Chondrocyte (in vitro differentiated cells): ENCODE results near the gene SH3PXD2A. TPM values are rescaled to one million over a fixed set of nuclear protein-coding genes. Genes with fewer than 3 reads are reported as not detected.

Source experiments
- DNase-seq: peaks from one replicate; pipeline ENCODE4 v3.0.0; 2021; ENCODE audit warnings: mixed read lengths, low spot score
- H3K27ac Mint-ChIP-seq: one replicate; pipeline ENCODE4 v1.8.0; 2021; ENCODE audit warnings: mild to moderate bottlenecking, moderate library complexity, mixed read lengths; ENCODE audit not compliant: unreplicated experiment
- H3K27me3 Mint-ChIP-seq: 2 replicates; pipeline ENCODE4 v1.8.0; 2021; ENCODE audit warnings: low read depth, mixed read lengths
- H3K36me3 Mint-ChIP-seq: 2 replicates; pipeline ENCODE4 v1.8.0; 2021; ENCODE audit warnings: low read depth, mixed read lengths
- H3K4me1 Mint-ChIP-seq: 2 replicates; pipeline ENCODE4 v1.8.0; 2021; ENCODE audit warnings: low read depth, mild to moderate bottlenecking, mixed read lengths
- H3K4me3 Mint-ChIP-seq: one replicate; pipeline ENCODE4 v1.8.0; 2021; ENCODE audit warnings: mild to moderate bottlenecking, moderate library complexity, mixed read lengths; ENCODE audit not compliant: unreplicated experiment
- H3K9me3 Mint-ChIP-seq: 2 replicates; pipeline ENCODE4 v1.8.0; 2021; ENCODE audit warnings: low read depth, mixed read lengths
- total RNA-seq: library from RNA; stranded (reverse); gene quantifications from 3 replicates; pipeline ENCODE4 v1.2.1, GENCODE V29; 2021
- TF ChIP-seq, protein P1 (sequence below): fragments of 200-600 bp; sonication (generic); IDR thresholded peaks from 2 replicates; pipeline ENCODE4 v1.5.0; 2021; ENCODE audit warnings: antibody characterized with exemption, mild to moderate bottlenecking, moderate library complexity

The SH3PXD2A gene
- total RNA-seq, 1 donor from 2014 or later: 46.0 TPM

DNA sequence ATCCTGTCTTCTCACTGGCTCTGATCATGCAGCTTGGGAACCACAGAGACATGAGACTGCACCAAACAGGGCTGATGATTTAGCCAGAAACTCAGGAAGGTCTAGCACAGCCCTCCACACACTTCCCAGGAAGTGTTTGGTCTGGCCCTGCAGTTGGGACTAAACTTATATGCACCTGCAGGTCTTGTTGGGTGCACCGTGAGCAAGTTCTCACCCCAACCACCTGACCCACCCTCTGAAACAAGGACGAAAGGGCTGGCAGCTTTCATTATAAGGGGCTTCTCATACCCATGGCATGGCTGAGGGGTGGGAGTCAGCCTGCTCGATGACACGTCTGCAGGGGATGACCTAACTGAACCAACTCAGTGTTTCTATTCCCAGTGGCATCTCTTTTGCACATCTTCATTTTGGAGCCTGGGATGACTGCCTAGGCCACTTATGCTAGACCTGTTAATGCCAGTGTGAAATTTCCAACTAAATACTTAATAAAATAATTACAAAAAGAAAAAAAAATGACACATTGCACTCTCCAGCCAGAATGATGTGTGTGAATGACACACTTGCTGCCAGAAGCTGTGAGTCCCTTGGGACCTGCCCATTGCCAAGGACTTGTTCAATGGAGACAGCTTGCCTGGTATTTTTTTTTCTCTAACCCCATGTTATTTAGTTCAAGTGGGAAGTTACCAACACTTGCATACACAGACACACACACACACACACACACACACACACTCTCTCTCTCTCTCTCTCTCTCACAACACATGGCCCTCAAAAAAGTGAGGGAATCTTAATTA lies 259.2 kb downstream of the SH3PXD2A start:
- Mint-ChIP-seq H3K4me3 (no peak overlapping the region), H3K4me1 (peaks cover 9% of the 10 kb centered on the region), H3K9me3 (no peaks in the 10 kb centered on the region), H3K27me3 (peaks cover 1% of the 10 kb centered on the region), H3K36me3 (peaks cover 2% of the 10 kb centered on the region), H3K27ac (no peak overlapping the region)
- TF ChIP-seq, protein P1, sequence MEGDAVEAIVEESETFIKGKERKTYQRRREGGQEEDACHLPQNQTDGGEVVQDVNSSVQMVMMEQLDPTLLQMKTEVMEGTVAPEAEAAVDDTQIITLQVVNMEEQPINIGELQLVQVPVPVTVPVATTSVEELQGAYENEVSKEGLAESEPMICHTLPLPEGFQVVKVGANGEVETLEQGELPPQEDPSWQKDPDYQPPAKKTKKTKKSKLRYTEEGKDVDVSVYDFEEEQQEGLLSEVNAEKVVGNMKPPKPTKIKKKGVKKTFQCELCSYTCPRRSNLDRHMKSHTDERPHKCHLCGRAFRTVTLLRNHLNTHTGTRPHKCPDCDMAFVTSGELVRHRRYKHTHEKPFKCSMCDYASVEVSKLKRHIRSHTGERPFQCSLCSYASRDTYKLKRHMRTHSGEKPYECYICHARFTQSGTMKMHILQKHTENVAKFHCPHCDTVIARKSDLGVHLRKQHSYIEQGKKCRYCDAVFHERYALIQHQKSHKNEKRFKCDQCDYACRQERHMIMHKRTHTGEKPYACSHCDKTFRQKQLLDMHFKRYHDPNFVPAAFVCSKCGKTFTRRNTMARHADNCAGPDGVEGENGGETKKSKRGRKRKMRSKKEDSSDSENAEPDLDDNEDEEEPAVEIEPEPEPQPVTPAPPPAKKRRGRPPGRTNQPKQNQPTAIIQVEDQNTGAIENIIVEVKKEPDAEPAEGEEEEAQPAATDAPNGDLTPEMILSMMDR: no peak
- no peak for DNase-seq

DNA sequence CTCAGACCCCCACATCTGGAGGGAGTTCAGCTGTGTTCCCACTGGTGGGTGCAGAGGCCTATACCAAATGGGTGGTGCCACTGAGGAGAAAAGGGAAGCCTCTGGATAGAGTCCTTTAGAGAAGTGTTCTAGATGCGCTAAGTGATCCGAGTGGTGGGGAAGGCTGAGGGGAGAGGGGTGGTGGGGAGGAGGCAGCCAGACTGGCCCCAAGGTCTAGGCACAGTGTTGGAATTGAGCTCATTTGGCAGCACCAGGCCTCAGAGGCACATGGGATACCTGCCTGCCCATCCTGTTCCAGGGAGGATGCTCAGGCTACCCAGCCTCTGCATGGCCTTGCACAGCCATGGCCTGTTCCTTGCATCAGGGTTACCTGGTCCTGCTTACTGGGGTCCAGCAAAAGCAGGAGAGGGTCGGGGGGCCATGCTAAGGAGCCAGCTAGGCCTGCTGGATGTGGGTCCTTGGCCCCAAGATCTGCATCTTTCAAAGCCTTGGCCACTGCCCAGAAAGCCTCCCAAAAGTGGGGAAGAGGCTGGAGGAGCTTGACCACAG lies 262.3 kb downstream of the SH3PXD2A start:
- H3K4me1 Mint-ChIP-seq: no peaks in the 10 kb centered on the region
- no peak for DNase-seq
- no peak overlapping the region for H3K27ac Mint-ChIP-seq

DNA sequence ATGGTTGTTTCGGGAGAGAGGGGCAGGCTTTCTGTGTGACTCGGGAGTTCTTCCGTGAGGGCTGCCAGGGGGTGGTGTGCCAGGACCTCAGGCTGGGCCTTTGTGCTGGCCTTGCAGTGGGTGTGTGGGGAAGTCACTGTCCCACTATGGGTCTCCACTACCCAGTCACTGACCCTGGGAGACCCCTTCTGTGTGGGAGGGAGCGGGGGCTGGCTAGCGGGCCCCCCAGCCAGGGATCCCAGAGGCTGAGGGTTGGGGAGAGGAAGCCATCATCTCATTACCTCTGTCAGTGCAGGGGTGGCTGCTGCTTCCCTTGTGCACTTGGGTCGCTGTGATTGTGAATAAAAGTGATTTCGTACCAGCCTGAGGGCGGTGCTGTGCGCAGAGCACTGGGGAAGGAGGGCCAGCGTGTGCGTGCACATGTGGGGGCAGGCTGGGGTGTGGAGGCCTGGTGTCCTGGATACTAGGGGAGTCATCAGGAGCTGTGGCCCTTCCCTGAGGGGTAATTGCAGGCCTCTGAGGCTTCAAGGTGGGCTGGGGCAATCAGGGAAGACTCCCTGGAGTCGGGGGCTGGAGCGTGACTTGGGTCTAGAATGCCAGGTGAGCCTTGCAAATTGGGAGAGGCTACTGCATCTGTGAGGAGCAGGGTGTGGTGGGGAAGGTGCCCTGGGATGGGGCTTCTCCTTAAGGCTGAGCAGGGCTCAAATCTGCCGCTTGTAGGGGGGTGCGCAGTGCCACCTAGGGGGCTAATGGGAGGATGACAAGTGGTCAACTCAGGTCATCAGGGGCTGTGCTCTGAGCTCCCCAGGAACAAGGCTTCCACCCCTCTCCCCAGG lies 263.0 kb downstream of the SH3PXD2A start:
- H3K27ac Mint-ChIP-seq: no peak overlapping the region

More for the DNA sequence above, 262.3 kb downstream of the SH3PXD2A start:
- no peaks in the 10 kb centered on the region for H3K9me3 Mint-ChIP-seq
- TF ChIP-seq, protein P1: peak; percentile 53
- H3K4me3 Mint-ChIP-seq: no peak overlapping the region
- H3K27me3 Mint-ChIP-seq: peaks cover 1% of the 10 kb centered on the region
- H3K36me3 Mint-ChIP-seq: peaks cover 5% of the 10 kb centered on the region

DNA sequence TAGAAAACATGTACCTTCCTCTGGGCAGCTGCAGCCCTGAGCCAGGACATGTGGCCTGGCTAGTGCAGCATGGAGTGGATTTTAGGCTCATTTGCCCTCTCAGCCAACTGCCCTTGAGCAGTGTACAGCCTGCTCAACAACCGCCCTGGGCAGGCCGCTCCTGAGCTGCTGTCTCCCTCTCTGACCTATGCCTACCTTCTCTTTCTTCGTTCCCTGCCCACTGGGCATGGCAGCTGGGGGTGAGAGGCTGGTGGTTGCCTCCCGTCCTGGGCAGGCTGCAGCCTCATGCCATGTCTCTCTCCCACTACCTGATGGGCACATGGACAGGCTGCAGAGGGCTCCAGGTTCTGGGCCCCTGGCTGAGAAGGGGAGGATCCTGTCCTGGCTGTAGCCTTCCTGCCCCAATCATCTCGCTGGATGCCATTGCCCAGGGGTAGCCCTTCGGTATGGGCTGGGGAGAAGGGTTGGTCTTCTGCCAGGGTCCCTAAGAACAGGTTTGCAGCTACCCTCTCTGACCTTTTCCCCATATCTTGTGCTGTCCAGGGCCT lies 264.6 kb downstream of the SH3PXD2A start:
- H3K27ac Mint-ChIP-seq: no peak overlapping the region
- H3K36me3 Mint-ChIP-seq: peaks cover 12% of the 10 kb centered on the region
- no peak for DNase-seq
- TF ChIP-seq, protein P1: no peak
- peaks cover 5% of the 10 kb centered on the region for H3K9me3 Mint-ChIP-seq
- H3K4me3 Mint-ChIP-seq: no peak overlapping the region
- peaks cover 1% of the 10 kb centered on the region for H3K27me3 Mint-ChIP-seq
- H3K4me1 Mint-ChIP-seq: no peaks in the 10 kb centered on the region

More for the DNA sequence above, 263.0 kb downstream of the SH3PXD2A start:
- DNase-seq: no peak
- TF ChIP-seq, protein P1: peak; percentile 80
- peaks cover 1% of the 10 kb centered on the region for H3K27me3 Mint-ChIP-seq
- peaks cover 3% of the 10 kb centered on the region for H3K9me3 Mint-ChIP-seq
- peaks cover 10% of the 10 kb centered on the region for H3K36me3 Mint-ChIP-seq
- H3K4me3 Mint-ChIP-seq: no peak overlapping the region
- no peaks in the 10 kb centered on the region for H3K4me1 Mint-ChIP-seq

DNA sequence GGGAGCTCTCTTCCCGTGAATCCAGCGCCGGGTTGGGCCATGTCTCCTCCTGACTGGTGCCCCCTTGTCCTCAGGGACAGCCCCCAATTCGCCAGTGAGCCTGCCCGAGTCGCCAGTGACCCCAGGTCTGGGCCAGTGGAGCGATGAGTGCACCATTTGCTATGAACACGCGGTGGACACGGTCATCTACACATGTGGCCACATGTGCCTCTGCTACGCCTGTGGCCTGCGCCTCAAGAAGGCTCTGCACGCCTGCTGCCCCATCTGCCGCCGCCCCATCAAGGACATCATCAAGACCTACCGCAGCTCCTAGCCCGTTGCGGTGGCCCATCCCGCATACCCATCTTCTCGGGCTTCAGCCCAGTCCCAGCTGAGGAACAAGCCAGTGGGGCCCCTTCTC lies 265.3 kb downstream of the SH3PXD2A start:
- Mint-ChIP-seq H3K4me3 (no peak overlapping the region), H3K36me3 (peaks cover 12% of the 10 kb centered on the region), H3K9me3 (peaks cover 5% of the 10 kb centered on the region), H3K4me1 (no peaks in the 10 kb centered on the region), H3K27me3 (peaks cover 1% of the 10 kb centered on the region), H3K27ac (no peak overlapping the region)
- DNase-seq: no peak
- TF ChIP-seq, protein P1: no peak
